Mucosa of gallbladder (tissue), 1 donor: Measurements from ENCODE around the gene ABCA7. TPM values are rescaled to one million over a fixed set of nuclear protein-coding genes. Genes with fewer than 3 reads are reported as not detected.
A peak's percentile ranks its signal among the peaks of the same experiment; 100 is the strongest.

Experiments
- DNase-seq: peaks from one replicate; pipeline ENCODE4 v3.0.0-alpha.2; 2020; ENCODE audit warnings: low spot score
- total RNA-seq: library from RNA; stranded (reverse); gene quantifications from one replicate; pipeline ENCODE4 v1.2.1, GENCODE V29; 2021
- donor health status: DM: no; HTN: no; CAD: no.

ABCA7 gene
- 49.0 TPM for total RNA-seq

GRCh38 chr19:1039646-1040475 is at the start of gene ABCA7:
ABCA7 (plus strand) TSS chr19:1040107; CDS start chr19:1041362, 1,255 bp downstream.
- peak; percentile 99 for DNase-seq

- DNase-seq, result no peak
Measured at GRCh38 chr19:990119-990571, 49.8 kb upstream of the ABCA7 start.

- DNase-seq, result no peak
Measured at GRCh38 chr19:990746-991145, 49.2 kb upstream of the ABCA7 start.

- DNase-seq, result no peak
Measured at GRCh38 chr19:991174-991931, 48.6 kb upstream of the ABCA7 start.

GRCh38 chr19:991932-992669 is 47.8 kb upstream of the ABCA7 start:
- no peak for DNase-seq

- no peak for DNase-seq
Measured at GRCh38 chr19:992670-993055, 47.2 kb upstream of the ABCA7 start.

- DNase-seq, result no peak
Measured at GRCh38 chr19:993361-993830, 46.5 kb upstream of the ABCA7 start.

- no peak for DNase-seq
Measured at GRCh38 chr19:993831-994393, 46.0 kb upstream of the ABCA7 start.

- no peak for DNase-seq
Measured at GRCh38 chr19:994516-994915, 45.4 kb upstream of the ABCA7 start.

GRCh38 chr19:995051-995827 is 44.7 kb upstream of the ABCA7 start:
- DNase-seq, result no peak

- no peak for DNase-seq
Measured at GRCh38 chr19:996051-996838, 43.7 kb upstream of the ABCA7 start.

GRCh38 chr19:998064-998463 is 41.8 kb upstream of the ABCA7 start:
- no peak for DNase-seq

GRCh38 chr19:999379-999719 is 40.6 kb upstream of the ABCA7 start:
- no peak for DNase-seq

- DNase-seq, result no peak
Measured at GRCh38 chr19:1000095-1000494, 39.8 kb upstream of the ABCA7 start, which contains the start of gene GRIN3B. GRIN3B (plus strand) TSS chr19:1000419; CDS start chr19:1000438, 19 bp downstream.

- no peak for DNase-seq
Measured at GRCh38 chr19:1000591-1001537, 39.0 kb upstream of the ABCA7 start.

GRCh38 chr19:1001538-1002166 is 38.3 kb upstream of the ABCA7 start:
- DNase-seq, result no peak

GRCh38 chr19:1002600-1002999 is 37.3 kb upstream of the ABCA7 start:
- DNase-seq, result no peak

- no peak for DNase-seq
Measured at GRCh38 chr19:1003283-1003682, 36.6 kb upstream of the ABCA7 start.
